IPS DF 6.9 (cell line): Measurements from ENCODE around the gene SLC38A3.
"Not testable (repeated sequence)": the region's sequence is repeated elsewhere in the genome, so short reads cannot be mapped to it uniquely, and the experiment has no call there.

Experiments
- DNase-seq: peaks from one replicate; pipeline ENCODE4 v3.0.0-alpha.2; 2013; ENCODE audit warnings: low read depth, low spot score
- H3K27ac ChIP-seq: one replicate; pipeline ENCODE4 v1.5.1; 2013; ENCODE audit warnings: low read length, control low read depth
- H3K27me3 ChIP-seq: 2 replicates; pipeline ENCODE4 v1.6.1; 2013; ENCODE audit warnings: mild to moderate bottlenecking, low read length; ENCODE audit not compliant: control insufficient read depth, insufficient read depth
- H3K36me3 ChIP-seq: 2 replicates; pipeline ENCODE4 v1.6.1; 2013; ENCODE audit warnings: low read length; ENCODE audit not compliant: control insufficient read depth, insufficient read depth
- H3K4me1 ChIP-seq: 2 replicates; pipeline ENCODE4 v1.6.1; 2013; ENCODE audit warnings: low read length; ENCODE audit not compliant: control insufficient read depth, insufficient read depth
- H3K4me3 ChIP-seq: 2 replicates; pipeline ENCODE4 v1.5.1; 2013; ENCODE audit warnings: mild to moderate bottlenecking, low read length
- H3K9me3 ChIP-seq: 2 replicates; pipeline ENCODE4 v1.6.1; 2013; ENCODE audit warnings: low read length, inconsistent platforms; ENCODE audit not compliant: control insufficient read depth, insufficient read depth
- WGBS: extraction: QIAGEN DNeasy Blood & Tissue Kit; methylation state at CpG from one replicate; pipeline ENCODE4 v1.1.7; 2013; ENCODE audit warnings: mixed read lengths, missing lambda C conversion rate; ENCODE audit not compliant: insufficient read length, insufficient coverage; 5-methylcytosine and 5-hydroxymethylcytosine counted together

SLC38A3 gene

GRCh38 chr3:50221051-50221410, 16.0 kb downstream of the SLC38A3 start:
- WGBS = no CpG with 5 or more reads among the region's 4 CpGs
- Histone ChIP-seq H3K4me1 (no peaks in the 10 kb centered on the region; the same call in 1 of the 2 replicates), H3K4me3 (no peak overlapping the region), H3K36me3 (no peaks in the 10 kb centered on the region; the same call in 1 of the 2 replicates), H3K27me3 (no peaks in the 10 kb centered on the region), H3K27ac (no peak overlapping the region), H3K9me3 (no peaks in the 10 kb centered on the region)
- DNase-seq = no peak

- DNase-seq = no peak
- H3K9me3 ChIP-seq = no peaks in the 10 kb centered on the region
- no peak overlapping the region for H3K27ac ChIP-seq
- H3K4me1 ChIP-seq = no peaks in the 10 kb centered on the region; the same call in 1 of the 2 replicates
- H3K27me3 ChIP-seq = no peaks in the 10 kb centered on the region
- no CpG with 5 or more reads among the region's 12 CpGs for WGBS
- H3K36me3 ChIP-seq = no peaks in the 10 kb centered on the region; the same call in 1 of the 2 replicates
- H3K4me3 ChIP-seq = no peak overlapping the region
Observed at GRCh38 chr3:50221411-50222168, 16.5 kb downstream of the SLC38A3 start.

DNA sequence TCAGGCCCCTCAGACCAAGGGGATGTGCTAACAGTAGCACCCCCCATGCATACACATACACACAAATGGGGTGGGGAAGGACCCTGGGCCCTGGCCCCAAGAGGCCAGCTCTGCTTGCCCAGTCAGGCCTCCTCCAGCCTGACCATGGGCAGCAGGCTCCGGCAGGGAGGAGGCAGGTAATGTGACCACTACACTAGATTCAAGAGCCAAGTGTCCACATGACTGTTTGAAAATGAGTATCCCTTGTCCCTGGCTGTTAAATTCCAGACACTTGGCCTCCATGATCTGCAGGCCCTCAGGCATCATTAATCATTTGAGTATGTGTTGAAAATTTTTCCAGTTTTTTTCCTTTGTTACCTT, 17.1 kb downstream of the SLC38A3 start:
- H3K4me1 ChIP-seq = no peaks in the 10 kb centered on the region; the same call in 1 of the 2 replicates
- WGBS = no CpG with 5 or more reads among the region's 1 CpG
- H3K36me3 ChIP-seq = no peaks in the 10 kb centered on the region; the same call in 1 of the 2 replicates

DNA sequence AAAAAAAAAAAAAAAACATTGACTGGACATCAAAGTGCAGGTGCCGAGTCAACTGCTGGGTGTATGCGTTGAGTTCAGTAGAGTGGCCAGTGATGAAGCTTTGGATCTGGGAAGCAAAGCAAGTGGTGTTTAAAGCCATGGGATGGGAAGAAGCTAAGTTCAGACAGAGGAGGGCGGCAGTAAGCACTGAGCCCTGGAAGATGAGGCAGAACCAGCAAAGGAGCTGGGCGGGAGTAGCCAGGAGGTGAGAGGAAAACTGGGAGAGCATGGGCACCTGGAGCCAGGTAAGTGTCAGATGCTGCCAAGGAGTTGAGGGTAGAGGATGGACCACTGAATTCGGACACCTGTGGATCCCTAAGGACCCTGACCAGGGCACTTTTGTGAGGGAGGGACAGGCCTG, 19.6 kb downstream of the SLC38A3 start:
- DNase-seq = no peak
- Histone ChIP-seq H3K4me1 (peaks cover 5% of the 10 kb centered on the region), H3K27me3 (no peaks in the 10 kb centered on the region), H3K4me3 (no peak overlapping the region), H3K9me3 (no peaks in the 10 kb centered on the region), H3K27ac (no peak overlapping the region), H3K36me3 (no peaks in the 10 kb centered on the region)
- whole genome bisulfite sequencing = no CpG with 5 or more reads among the region's 5 CpGs

More for the DNA sequence above, 17.1 kb downstream of the SLC38A3 start:
- Histone ChIP-seq H3K27ac (no peak overlapping the region), H3K4me3 (no peak overlapping the region), H3K27me3 (no peaks in the 10 kb centered on the region), H3K9me3 (no peaks in the 10 kb centered on the region)
- no peak for DNase-seq

- H3K4me3 ChIP-seq = peak overlapping the region; percentile 41; the same call in 1 of the 2 replicates
- H3K27ac ChIP-seq = no peak overlapping the region
- WGBS = no CpG with 5 or more reads among the region's 40 CpGs
- no peak for DNase-seq
- H3K27me3 ChIP-seq = no peaks in the 10 kb centered on the region
- H3K9me3 ChIP-seq = no peaks in the 10 kb centered on the region
- H3K36me3 ChIP-seq = no peaks in the 10 kb centered on the region
- peaks cover 5% of the 10 kb centered on the region for H3K4me1 ChIP-seq
Observed at GRCh38 chr3:50226888-50227389, 21.9 kb downstream of the SLC38A3 start.

DNA sequence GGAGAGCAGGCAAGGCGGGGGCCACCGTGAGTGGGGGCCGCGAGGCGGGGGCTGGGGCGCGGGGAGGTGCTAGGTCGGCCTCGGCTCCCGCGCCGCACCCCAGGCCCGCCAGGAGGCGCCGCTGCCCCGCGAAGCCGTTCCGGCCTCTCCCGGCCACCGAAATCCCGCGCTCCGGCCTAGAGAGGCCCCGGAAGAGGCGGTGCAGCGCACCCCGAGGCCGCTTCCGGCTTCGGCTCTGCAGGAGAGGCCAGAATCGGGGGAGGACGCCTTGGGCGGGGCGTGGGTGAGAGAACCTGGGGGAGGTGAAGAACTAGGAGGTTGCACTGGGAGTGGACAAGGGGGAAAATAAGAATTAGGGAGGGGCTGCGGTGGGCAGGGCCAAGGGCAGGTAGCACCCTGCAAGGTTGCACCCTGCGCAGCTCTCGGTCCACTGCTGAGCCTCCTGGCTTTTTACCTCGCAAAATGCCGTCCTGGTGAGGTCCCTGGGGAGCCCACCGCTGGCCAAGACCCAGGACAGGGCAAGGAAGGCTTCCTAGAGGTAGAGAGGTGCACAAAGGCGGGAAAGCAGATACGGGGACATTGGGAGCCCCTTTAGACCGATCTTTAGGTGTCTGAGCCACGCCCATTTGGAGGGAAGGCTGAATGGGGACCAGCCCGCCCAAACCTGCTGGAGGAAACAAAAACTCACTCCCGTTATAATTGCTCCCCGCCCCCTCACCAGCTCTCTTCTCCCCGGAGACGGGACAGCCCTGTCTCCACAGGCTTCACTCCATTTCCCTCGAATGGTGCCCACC, 22.5 kb downstream of the SLC38A3 start:
- no CpG with 5 or more reads among the region's 51 CpGs for WGBS
- H3K4me3 ChIP-seq = peak overlapping the region; percentile 41; the same call in 1 of the 2 replicates
- no peak overlapping the region for H3K27ac ChIP-seq
- no peak for DNase-seq
- H3K4me1 ChIP-seq = peaks cover 5% of the 10 kb centered on the region
- H3K36me3 ChIP-seq = no peaks in the 10 kb centered on the region
- H3K27me3 ChIP-seq = no peaks in the 10 kb centered on the region
- H3K9me3 ChIP-seq = no peaks in the 10 kb centered on the region

DNA sequence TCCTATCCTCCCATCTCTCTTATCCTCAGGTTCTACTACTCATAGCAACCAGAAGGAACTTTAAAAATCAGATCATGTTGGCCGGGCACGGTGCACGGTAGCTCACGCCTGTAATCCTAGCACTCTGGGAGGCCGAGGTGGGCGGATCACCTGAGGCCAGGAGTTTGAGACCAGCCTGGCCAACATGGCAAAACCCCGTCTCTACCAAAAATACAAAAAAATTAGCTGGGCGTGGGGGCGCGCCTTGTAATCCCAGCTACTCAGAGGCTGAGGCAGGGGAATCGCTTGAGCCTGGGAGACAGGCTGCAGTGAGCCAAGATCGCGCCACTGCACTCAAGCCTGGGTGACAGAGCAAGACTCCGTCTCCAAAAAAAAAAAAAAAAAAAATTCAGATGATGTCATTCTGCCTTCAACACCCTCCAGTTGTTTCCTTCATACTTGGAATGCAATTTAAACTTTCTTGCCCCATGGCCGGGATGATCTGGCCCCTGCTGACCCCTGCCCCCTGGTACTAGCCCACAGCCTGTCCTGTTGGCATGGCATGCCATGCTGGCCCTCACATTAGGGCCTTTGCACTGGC, 23.2 kb downstream of the SLC38A3 start:
- H3K27ac ChIP-seq, H3K36me3 ChIP-seq, H3K9me3 ChIP-seq, H3K4me1 ChIP-seq, H3K27me3 ChIP-seq, DNase-seq: not testable (repeated sequence)
- peak overlapping the region; percentile 40 for H3K4me3 ChIP-seq
- no CpG with 5 or more reads among the region's 15 CpGs for whole genome bisulfite sequencing

GRCh38 chr3:50229490-50229889, 24.4 kb downstream of the SLC38A3 start:
- no peak for DNase-seq
- no peak overlapping the region for H3K27ac ChIP-seq
- WGBS = no CpG with 5 or more reads among the region's 3 CpGs
- no peaks in the 10 kb centered on the region for H3K36me3 ChIP-seq
- no peaks in the 10 kb centered on the region for H3K27me3 ChIP-seq
- peaks cover 5% of the 10 kb centered on the region for H3K4me1 ChIP-seq
- no peaks in the 10 kb centered on the region for H3K9me3 ChIP-seq
- no peak overlapping the region for H3K4me3 ChIP-seq

GRCh38 chr3:50230104-50230793, 25.2 kb downstream of the SLC38A3 start:
- H3K27ac ChIP-seq = no peak overlapping the region
- no peaks in the 10 kb centered on the region for H3K9me3 ChIP-seq
- no peak for DNase-seq
- no CpG with 5 or more reads among the region's 8 CpGs for WGBS
- H3K4me1 ChIP-seq = peaks cover 5% of the 10 kb centered on the region
- no peaks in the 10 kb centered on the region for H3K27me3 ChIP-seq
- H3K4me3 ChIP-seq = no peak overlapping the region
- no peaks in the 10 kb centered on the region for H3K36me3 ChIP-seq

GRCh38 chr3:50230794-50231125, 25.7 kb downstream of the SLC38A3 start:
- Histone ChIP-seq H3K27me3 (no peaks in the 10 kb centered on the region), H3K4me1 (peaks cover 5% of the 10 kb centered on the region), H3K36me3 (no peaks in the 10 kb centered on the region), H3K4me3 (no peak overlapping the region), H3K27ac (no peak overlapping the region), H3K9me3 (no peaks in the 10 kb centered on the region)
- no peak for DNase-seq
- no CpG with 5 or more reads among the region's 4 CpGs for WGBS
